Measurements from ENCODE around the gene PLEKHH2. TPM values are rescaled to one million over a fixed set of nuclear protein-coding genes. Genes with fewer than 3 reads are reported as not detected.
A peak's percentile ranks its signal among the peaks of the same experiment; 100 is the strongest.

Gene PLEKHH2
- polyA plus RNA-seq, 1 donor, result 14.7 TPM

GRCh38 chr2:43806719-43807031 lies 169.6 kb downstream of the PLEKHH2 start:
- peaks cover 42% of the 10 kb centered on the region for H3K4me1 ChIP-seq (ENCODE audit: control insufficient read depth, insufficient read depth, low read length)
- peak overlapping the region; percentile 90 for H3K27ac ChIP-seq (ENCODE audit: low read length)
- H3K36me3 ChIP-seq (ENCODE audit: control insufficient read depth, insufficient read depth, low read length), result peaks cover 11% of the 10 kb centered on the region
- H3K27me3 ChIP-seq (ENCODE audit: control insufficient read depth, insufficient read depth, low read length), result no peaks in the 10 kb centered on the region
- H3K4me3 ChIP-seq (ENCODE audit: low read length), result no peak overlapping the region
- 80% methylated on average over 1 of the region's 2 CpGs for WGBS (ENCODE audit: insufficient coverage, low lambda C conversion rate)
- no peaks in the 10 kb centered on the region for H3K9me3 ChIP-seq (ENCODE audit: control insufficient read depth, low read depth, low read length)
- DNase-seq, result no peak

GRCh38 chr2:43810452-43810851 lies 173.4 kb downstream of the PLEKHH2 start:
- H3K4me3 ChIP-seq (ENCODE audit: low read length), result no peak overlapping the region

GRCh38 chr2:43810888-43811287 lies 173.8 kb downstream of the PLEKHH2 start:
- Histone ChIP-seq H3K36me3 (ENCODE audit: control insufficient read depth, insufficient read depth, low read length) (peaks cover 6% of the 10 kb centered on the region), H3K27ac (ENCODE audit: low read length) (no peak overlapping the region), H3K4me1 (ENCODE audit: control insufficient read depth, insufficient read depth, low read length) (peaks cover 30% of the 10 kb centered on the region), H3K27me3 (ENCODE audit: control insufficient read depth, insufficient read depth, low read length) (no peaks in the 10 kb centered on the region), H3K4me3 (ENCODE audit: low read length) (no peak overlapping the region), H3K9me3 (ENCODE audit: control insufficient read depth, low read depth, low read length) (no peaks in the 10 kb centered on the region)
- no peak for DNase-seq
- 60% methylated on average over 1 of the region's 1 CpG for WGBS (ENCODE audit: insufficient coverage, low lambda C conversion rate)

More at GRCh38 chr2:43810452-43810851, 173.4 kb downstream of the PLEKHH2 start:
- DNase-seq, result no peak
- Histone ChIP-seq H3K36me3 (ENCODE audit: control insufficient read depth, insufficient read depth, low read length) (peaks cover 8% of the 10 kb centered on the region), H3K4me1 (ENCODE audit: control insufficient read depth, insufficient read depth, low read length) (peaks cover 34% of the 10 kb centered on the region), H3K9me3 (ENCODE audit: control insufficient read depth, low read depth, low read length) (no peaks in the 10 kb centered on the region), H3K27ac (ENCODE audit: low read length) (no peak overlapping the region), H3K27me3 (ENCODE audit: control insufficient read depth, insufficient read depth, low read length) (no peaks in the 10 kb centered on the region)
- no CpG with 5 or more reads among the region's 2 CpGs for WGBS (ENCODE audit: insufficient coverage, low lambda C conversion rate)

GRCh38 chr2:43812006-43812405 lies 174.9 kb downstream of the PLEKHH2 start:
- Histone ChIP-seq H3K4me3 (ENCODE audit: low read length) (no peak overlapping the region), H3K4me1 (ENCODE audit: control insufficient read depth, insufficient read depth, low read length) (peaks cover 25% of the 10 kb centered on the region), H3K36me3 (ENCODE audit: control insufficient read depth, insufficient read depth, low read length) (peaks cover 8% of the 10 kb centered on the region), H3K9me3 (ENCODE audit: control insufficient read depth, low read depth, low read length) (no peaks in the 10 kb centered on the region), H3K27ac (ENCODE audit: low read length) (no peak overlapping the region), H3K27me3 (ENCODE audit: control insufficient read depth, insufficient read depth, low read length) (no peaks in the 10 kb centered on the region)
- WGBS (ENCODE audit: insufficient coverage, low lambda C conversion rate), result 100% methylated on average over 1 of the region's 2 CpGs
- DNase-seq, result no peak

GRCh38 chr2:43812947-43813346 lies 175.9 kb downstream of the PLEKHH2 start:
- no CpG with 5 or more reads among the region's 2 CpGs for WGBS (ENCODE audit: insufficient coverage, low lambda C conversion rate)
- no peak overlapping the region for H3K27ac ChIP-seq (ENCODE audit: low read length)
- no peaks in the 10 kb centered on the region for H3K27me3 ChIP-seq (ENCODE audit: control insufficient read depth, insufficient read depth, low read length)
- no peaks in the 10 kb centered on the region for H3K9me3 ChIP-seq (ENCODE audit: control insufficient read depth, low read depth, low read length)
- H3K4me1 ChIP-seq (ENCODE audit: control insufficient read depth, insufficient read depth, low read length), result peaks cover 17% of the 10 kb centered on the region
- no peak overlapping the region for H3K4me3 ChIP-seq (ENCODE audit: low read length)
- DNase-seq, result no peak
- H3K36me3 ChIP-seq (ENCODE audit: control insufficient read depth, insufficient read depth, low read length), result peaks cover 8% of the 10 kb centered on the region

GRCh38 chr2:43814711-43815110 lies 177.7 kb downstream of the PLEKHH2 start:
- Histone ChIP-seq H3K9me3 (ENCODE audit: control insufficient read depth, low read depth, low read length) (no peaks in the 10 kb centered on the region), H3K36me3 (ENCODE audit: control insufficient read depth, insufficient read depth, low read length) (peaks cover 8% of the 10 kb centered on the region), H3K27ac (ENCODE audit: low read length) (no peak overlapping the region), H3K4me1 (ENCODE audit: control insufficient read depth, insufficient read depth, low read length) (peaks cover 17% of the 10 kb centered on the region), H3K27me3 (ENCODE audit: control insufficient read depth, insufficient read depth, low read length) (no peaks in the 10 kb centered on the region), H3K4me3 (ENCODE audit: low read length) (no peak overlapping the region)
- no peak for DNase-seq
- WGBS (ENCODE audit: insufficient coverage, low lambda C conversion rate), result 100% methylated on average over 1 of the region's 3 CpGs

Other genes with a start within 250 kb of the PLEKHH2 start
- gene THADA, start 41.2 kb upstream of the PLEKHH2 start, polyA plus RNA-seq, result 13.2 TPM
- gene C1GALT1C1L, start 39.2 kb downstream of the PLEKHH2 start, polyA plus RNA-seq, result 1.1 TPM
- 40.1 TPM for gene DYNC2LI1, start 136.8 kb downstream of the PLEKHH2 start, polyA plus RNA-seq
- 35.8 TPM for gene ABCG5, start 201.6 kb downstream of the PLEKHH2 start, polyA plus RNA-seq
- 24.3 TPM for gene ABCG8, start 201.7 kb downstream of the PLEKHH2 start, polyA plus RNA-seq

All from large intestine (tissue), 3 donors.